Transverse colon (tissue), 3 donors: ENCODE results near the gene ZFP90.

ENCODE experiments used
- CTCF ChIP-seq, 5 experiments: fragments of 200-600 bp in 3 of 5; fragments of 450-650 bp in 2 of 5; sonication (generic) in 3 of 5; IDR thresholded peaks; 1 replicate in 2 of 5; 2 replicates in 3 of 5; pipeline ENCODE4 v1.5.1; 2016 to 2017; ENCODE audit warnings: antibody characterized with exemption in 5 of 5, inconsistent platforms in 3 of 5, mild to moderate bottlenecking in 2 of 5, moderate library complexity in 1 of 5
- EP300 ChIP-seq: sonication (generic); formaldehyde crosslinking; IDR thresholded peaks from one replicate; pipeline ENCODE4 v1.6.1; 2017; ENCODE audit warnings: antibody characterized with exemption, low read depth
- POLR2A ChIP-seq: fragments of 450-650 bp; IDR thresholded peaks from one replicate; pipeline ENCODE4 v1.6.1; 2016; ENCODE audit warnings: antibody characterized with exemption, mild to moderate bottlenecking, moderate library complexity

GRCh38 chr16:68577352-68577853 is 38.3 kb downstream of the ZFP90 start:
- TF ChIP-seq CTCF (IDR thresholded peaks at IDR 0.05) (no peak), POLR2A (no peak), EP300 (no peak)
